Stimulated activated CD4-positive, alpha-beta T cell treated with anti-CD3 and anti-CD28 coated beads, Interleukin-12 subunit alpha, Interleukin-12 subunit beta, amount 100 ng/mL, for 4 hours (primary cell): ENCODE data around the gene LONRF3.

Experiments used
- DNase-seq: peaks from one replicate; pipeline ENCODE4 v3.0.0-alpha.2; 2020

LONRF3 gene

DNA sequence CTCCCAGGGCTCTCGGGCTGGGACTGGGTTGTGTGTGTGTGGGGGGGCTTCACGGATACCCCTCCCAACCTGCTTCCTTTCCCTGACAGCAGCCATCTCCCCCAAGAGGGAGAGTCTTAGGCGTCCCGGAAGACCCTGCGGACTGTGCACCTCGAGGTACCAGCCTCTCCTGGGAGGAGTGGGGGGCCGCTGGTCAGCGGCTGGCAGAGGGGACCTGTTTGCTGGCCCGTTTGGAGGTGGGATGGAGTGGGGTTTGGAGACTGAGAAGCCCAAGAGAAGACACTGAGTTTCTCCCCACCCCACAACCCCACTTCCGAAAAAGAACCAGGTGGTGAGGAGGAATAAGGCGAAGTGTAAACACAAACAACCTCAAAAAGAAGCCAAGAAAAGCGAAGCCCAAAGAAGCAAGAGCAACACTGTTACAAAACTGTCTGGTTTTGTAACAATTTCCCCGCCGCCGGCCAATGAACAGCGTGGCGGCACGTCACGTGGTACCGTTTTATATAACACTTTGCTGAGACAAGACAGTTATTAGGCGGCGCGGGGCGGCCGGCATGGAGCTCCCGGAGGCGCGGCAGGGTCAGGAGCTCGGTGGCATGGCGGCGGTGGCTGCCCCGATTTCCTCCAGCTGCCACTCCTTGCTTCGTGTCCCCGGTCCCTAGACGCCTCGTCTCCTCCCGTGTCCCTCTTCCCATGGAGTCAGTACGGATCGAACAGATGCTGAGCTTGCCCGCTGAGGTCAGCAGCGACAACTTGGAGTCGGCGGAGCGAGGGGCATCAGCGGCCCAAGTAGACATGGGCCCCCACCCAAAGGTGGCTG is at the start of gene LONRF3:
Gene LONRF3, plus strand, starts transcription at position 531 of the 820 bp plus-strand sequence. Its CDS starts 163 bp downstream, at position 694.
- peak; percentile 52 for DNase-seq

DNA sequence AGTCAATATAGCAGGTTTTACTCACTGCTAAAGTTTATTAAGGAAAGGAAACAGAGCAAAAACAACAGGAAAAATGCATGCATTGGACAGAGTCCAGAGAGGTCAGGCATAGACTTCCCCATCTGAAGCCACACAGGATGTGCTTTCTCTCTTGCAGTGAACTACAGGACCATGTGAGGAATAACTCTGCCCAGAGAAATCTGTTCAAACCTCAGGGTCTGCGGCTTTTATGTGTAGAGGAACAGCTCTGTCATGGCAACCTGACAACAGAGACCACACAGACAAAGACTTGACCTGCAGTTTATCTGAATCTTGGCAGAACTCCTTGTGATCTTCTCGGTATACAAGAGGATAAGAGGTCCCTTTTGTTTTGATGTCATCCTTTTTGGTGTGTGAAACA is 46.3 kb upstream of the LONRF3 start:
- DNase-seq: no peak

DNA sequence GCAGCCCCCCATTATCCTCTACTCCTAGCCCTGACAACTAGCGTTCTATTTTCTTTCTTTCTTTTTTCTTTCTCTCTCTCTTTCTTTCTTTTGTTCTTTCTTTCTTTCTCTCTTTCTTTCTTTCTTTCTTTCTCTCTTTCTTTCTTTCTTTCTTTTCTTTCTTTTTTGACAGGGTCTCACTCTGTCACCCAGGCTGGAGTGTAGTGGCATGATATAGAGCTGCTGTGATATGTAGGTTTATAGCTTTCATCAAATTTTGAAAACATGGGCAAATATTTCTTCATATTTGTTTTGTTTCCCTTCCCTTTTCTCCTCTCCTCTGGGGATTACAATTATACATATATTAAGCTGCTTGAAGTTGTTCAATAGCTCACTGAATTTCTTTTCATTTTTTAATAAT is 39.1 kb upstream of the LONRF3 start:
- DNase-seq: no peak

- DNase-seq: no peak
Measured at GRCh38 chrX:118941147-118941546, 33.3 kb upstream of the LONRF3 start.

- DNase-seq: no peak
Measured at GRCh38 chrX:118943102-118943501, 31.3 kb upstream of the LONRF3 start.

- no peak for DNase-seq
Measured at GRCh38 chrX:118945921-118946320, 28.5 kb upstream of the LONRF3 start.

DNA sequence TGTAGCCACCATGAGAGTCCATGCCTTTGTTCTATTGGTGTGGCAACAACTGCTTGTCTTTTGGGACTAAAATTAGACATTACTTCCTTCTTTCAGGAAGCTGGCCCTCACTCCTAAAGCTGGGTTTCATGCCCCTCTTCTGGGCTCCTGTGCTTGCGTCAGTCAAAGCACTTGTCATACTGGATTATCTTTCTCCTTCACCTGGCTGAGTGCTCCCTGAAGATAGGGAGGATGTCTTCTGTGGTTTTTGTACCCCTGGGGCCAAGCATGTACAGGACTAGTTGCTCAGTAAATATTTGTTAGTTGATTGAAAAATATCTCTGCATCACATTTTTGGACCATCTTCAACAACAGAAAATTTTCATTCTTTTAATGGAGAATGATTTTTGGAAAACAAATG is 26.1 kb upstream of the LONRF3 start:
- no peak for DNase-seq

DNA sequence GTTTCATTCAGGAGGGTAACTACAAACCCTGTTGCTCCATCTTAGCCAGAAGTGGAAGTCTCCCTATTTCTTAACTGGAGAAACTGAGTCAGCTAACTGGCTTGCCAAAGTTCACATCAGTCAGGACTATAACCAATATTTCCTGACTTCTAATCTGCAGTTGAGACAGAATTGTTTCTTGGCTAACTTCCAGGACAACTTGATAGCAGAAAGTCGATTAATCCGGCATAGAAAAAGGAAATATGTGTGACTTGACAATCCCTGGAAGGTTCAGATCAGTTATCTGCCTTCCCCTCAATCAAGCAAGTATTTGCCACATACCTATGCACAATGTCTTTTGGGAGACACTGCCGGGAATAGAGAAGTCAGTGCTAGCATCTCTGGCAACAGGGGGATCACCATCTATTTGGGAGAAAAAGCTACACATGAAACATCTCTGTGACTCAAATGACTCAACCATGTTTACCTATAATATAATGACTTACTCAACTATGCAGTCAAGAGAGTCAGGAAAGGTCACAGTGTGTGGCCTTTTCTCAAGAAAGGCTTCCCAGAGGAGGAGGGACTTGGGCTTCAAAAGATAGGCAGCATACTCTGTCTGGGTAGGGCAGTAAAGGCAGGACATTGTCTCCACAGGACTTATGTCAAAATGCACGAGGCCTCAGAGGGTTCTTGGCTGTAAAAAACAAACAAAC is 12.4 kb upstream of the LONRF3 start:
- no peak for DNase-seq

DNA sequence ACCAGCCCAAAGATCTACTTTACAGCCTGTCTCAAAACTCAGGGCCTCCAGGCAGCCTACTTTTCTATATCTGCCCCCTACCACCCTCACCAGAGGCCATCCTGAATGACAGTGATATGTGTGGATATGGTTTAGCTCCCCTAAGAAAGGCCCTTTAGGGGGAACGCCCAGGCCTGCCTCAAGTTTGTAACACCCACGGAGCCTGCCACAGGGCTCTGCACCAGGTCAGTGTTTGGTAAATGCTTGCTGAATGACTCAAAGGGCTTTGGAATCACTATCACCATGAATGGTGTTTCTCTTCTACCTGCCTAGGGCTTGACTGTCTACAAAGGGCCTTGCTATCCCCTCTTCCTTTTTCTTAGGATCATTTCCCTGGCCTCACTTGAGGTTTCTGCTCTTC is 11.3 kb upstream of the LONRF3 start:
- no peak for DNase-seq

DNA sequence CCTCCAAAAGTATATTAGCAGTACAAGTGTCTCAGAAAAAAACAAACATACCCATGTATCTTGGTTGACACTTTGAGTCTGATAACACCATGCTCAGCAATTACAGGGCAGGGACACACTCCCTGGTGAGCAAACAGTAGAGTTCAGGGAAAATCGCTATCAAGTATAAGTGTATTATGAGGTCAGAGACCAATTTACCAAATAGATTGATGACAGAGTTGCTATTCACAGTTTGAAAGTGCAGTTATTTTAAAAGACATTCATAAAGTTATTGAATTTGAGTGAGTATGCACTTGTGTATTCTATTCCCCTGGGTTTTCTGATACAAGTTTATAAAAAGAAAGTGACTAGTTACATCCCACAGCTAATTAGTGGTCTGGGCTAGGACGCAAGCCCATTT is 10.2 kb upstream of the LONRF3 start:
- DNase-seq: no peak

- no peak for DNase-seq
Measured at GRCh38 chrX:118965395-118965794, 9.0 kb upstream of the LONRF3 start.

DNA sequence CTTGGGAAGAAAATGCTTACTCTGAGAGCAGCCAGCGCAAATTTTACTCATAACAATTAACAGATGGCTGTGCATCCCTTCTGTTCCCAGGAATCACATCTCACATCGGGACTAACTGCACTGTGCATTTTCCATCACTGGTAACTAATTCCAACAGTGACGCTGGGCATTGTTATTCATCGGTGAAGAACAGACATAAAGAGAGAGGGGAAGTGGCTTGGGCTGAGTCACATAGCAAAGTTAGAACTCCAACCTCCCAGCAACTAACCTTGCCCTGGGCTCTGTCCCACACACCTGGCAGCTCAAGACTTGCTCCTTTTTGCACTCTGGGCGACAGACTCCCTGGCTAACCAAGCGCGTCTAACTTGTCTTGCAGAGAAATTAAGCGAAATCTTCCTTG is 6.4 kb upstream of the LONRF3 start:
- DNase-seq: no peak

DNA sequence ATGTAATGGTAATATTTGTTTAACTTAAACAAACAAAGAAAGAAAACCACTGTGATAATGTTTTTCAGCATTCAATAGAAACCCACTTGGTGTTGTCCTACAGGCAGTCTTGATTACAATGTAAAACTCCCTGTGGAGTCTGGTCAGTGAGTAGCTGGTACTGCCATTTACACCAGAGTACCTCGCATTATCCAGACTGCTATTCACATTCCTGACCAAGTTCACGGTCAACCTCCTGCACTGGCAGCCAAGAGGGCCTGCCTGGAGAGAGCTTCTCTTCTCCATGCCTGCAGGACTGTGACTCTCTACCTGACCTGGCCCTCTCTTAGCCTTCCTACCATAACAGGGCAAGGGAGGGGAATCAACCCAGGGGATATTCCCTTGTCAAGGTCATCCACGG is 2.9 kb upstream of the LONRF3 start:
- DNase-seq: no peak

- DNase-seq: no peak
Measured at GRCh38 chrX:118973389-118974087, 880 bp upstream of the LONRF3 start.

GRCh38 chrX:118974908-118975671 is 672 bp downstream of the LONRF3 start:
- DNase-seq: peak; percentile 38

DNA sequence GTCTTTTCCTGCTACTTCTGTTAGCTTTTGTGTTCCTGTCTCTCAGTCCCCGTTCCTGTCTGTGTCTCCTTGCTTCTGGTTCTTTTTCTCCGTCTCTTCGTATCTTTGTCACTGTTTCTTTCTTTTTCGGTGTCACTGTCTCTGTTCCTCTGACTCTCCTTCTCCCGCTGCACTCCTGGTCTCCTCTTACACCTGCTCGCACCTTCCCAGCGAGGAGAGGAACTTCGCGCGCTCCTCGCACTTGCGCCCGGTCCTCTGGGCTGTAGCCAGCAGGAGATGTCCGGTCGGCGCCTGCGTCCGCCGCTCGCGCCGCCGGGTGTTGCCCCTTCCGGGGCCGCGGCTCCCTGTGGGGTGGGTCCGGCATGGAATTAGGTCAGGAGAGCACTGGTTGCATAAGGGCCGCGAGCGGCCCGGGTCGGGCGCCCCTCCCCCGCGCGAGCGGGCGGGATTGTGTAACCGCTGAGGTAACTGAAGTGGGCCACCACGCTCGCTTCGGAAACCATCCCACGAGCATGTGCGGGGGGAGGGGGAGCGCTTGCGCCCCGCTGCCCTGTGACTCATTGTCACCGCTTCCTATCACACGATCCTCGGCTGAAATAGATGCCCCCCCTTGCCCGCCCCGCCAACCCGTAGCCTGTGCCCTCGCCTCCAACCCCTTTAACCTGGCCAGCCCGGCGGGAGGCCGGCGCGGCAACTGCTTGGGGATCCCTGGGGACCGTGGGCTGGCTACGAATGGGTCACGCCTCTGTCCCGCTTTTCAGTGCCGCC is 1.6 kb downstream of the LONRF3 start:
- peak; percentile 64 for DNase-seq

GRCh38 chrX:118976599-118977340 is 2.4 kb downstream of the LONRF3 start:
- DNase-seq: peak; percentile 18

- DNase-seq: no peak
Measured at GRCh38 chrX:118977424-118977823, 3.0 kb downstream of the LONRF3 start.

GRCh38 chrX:118978451-118978850 is 4.0 kb downstream of the LONRF3 start:
- no peak for DNase-seq

DNA sequence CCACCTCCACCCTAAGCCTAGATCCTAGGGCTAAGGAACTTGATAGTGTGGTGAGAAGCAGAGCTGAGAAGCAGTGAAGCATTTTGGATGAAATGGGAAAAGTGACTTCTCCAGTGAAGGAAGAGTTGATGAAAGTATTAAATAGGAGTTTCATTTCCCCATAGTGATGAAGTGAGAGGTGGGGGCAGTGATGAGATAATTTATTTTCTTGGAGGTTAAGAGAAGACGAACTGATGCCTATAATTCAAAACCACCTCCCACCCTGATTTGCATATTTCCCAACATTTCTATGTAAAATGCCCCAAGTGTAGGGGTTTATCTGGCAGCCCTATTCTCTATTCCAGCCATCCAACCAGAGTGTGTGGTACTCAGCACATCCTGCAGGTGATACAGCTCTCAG is 6.3 kb downstream of the LONRF3 start:
- DNase-seq: no peak

DNA sequence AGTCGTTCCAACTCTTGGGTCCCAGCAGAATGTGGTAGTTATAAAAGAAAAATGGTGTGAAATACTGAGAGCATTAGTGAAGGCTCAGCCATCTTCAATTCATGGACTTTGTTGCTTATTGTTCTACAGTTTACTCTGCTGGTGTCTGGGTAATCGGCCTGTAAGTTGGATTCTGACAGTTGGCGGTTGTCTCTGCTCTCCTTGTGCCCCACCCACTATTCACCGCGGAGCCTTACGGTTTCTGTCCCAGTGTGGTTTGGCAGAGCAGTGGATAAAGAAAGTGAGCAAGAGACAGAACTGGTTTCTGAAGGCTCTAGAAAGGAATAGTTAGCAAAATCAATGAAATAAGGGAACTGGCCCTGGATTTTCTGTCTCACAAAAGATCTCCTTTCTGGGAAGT is 9.1 kb downstream of the LONRF3 start:
- no peak for DNase-seq

- no peak for DNase-seq
Measured at GRCh38 chrX:118988911-118989310, 14.5 kb downstream of the LONRF3 start.
